Measurements from ENCODE around the gene EXOC6B. TPM values are rescaled to one million over a fixed set of nuclear protein-coding genes. Genes with fewer than 3 reads are reported as not detected.

The EXOC6B gene
- total and polyA plus RNA-seq, 8 donors, result 3.4 to 57.2 (median 27.1) TPM

DNA sequence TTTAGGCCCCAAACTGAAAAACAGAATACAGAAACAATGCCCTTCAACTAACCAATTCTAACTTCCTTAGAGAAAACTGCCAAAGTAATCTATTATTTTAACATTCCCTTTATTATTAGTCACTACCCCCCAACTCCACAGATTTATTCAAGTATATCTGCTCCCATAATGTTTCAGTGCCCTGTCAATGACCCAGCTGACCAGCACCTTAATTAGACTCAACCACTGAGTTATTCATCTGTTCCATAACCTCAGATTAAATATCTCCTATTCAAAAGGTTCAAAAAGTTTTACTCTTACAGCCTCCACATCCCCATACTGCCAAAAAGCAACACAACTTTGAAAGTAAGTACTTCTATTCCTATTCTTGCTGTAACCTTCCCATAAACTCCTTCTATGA, 202.4 kb downstream of the EXOC6B start:
- no peaks in the 10 kb centered on the region for H3K27me3 ChIP-seq
- H3K36me3 ChIP-seq, result no peaks in the 10 kb centered on the region
- H3K4me3 ChIP-seq, result no peak overlapping the region
- no peaks in the 10 kb centered on the region for H3K4me1 ChIP-seq
- no peak for TF ChIP-seq POLR2A (IDR thresholded peaks at IDR 0.05)
- no peak for TF ChIP-seq CTCF (IDR thresholded peaks at IDR 0.05)
- TF ChIP-seq EP300 (IDR thresholded peaks at IDR 0.05), result no peak
- TF ChIP-seq POLR2AphosphoS5 (IDR thresholded peaks at IDR 0.05), result no peak
- intact Hi-C loops (cut with DNase I; ENCODE audit: low total_unique reads), result no loop called here
- no peaks in the 10 kb centered on the region for H3K9me3 ChIP-seq
- no peak overlapping the region for H3K27ac ChIP-seq
- DNase-seq, result no peak

DNA sequence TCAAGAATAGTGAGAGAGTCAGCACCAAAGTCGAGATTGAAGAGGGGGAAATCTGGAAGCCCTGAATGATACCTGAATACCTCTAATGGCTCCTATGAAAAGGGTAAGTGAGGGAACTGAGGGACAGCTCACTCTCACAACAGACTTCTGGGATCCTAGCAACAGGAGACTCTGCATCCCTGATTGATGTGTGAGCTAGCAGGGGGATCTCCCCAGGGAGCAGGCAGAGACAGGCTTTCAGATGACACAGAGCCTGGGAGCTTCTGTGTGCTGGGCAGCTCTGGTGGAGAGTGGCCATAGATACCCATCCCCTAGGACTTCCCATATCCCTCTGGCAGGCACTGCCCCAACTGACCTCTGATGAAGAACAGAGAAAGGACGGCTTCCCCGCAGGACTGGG, 206.2 kb downstream of the EXOC6B start:
- intact Hi-C loops (cut with DNase I; ENCODE audit: low total_unique reads), result no loop called here
- no peak for TF ChIP-seq EP300 (IDR thresholded peaks at IDR 0.05)
- TF ChIP-seq POLR2A (IDR thresholded peaks at IDR 0.05), result no peak
- no peak for TF ChIP-seq POLR2AphosphoS5 (IDR thresholded peaks at IDR 0.05)
- TF ChIP-seq CTCF (IDR thresholded peaks at IDR 0.05), result no peak
- peak in 1 of 2 donors; percentile 9 for DNase-seq

DNA sequence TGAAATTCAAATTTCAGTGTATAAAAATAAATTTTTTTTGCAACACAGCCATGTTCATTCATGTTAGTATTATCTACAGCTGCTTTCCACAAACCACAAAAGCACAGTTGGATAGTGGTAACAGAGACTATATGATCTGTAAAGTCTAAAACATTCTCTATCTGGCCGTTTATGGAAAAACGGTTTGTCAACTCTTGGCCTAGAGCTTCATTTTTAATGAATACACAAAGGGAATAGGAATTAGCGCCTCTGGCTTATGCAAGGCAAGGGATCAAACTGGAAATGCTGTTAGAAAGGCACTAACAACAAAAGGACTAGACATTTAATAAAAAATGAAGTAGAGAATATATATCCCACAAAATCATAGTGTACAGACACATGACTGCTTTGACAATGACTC, 211.9 kb downstream of the EXOC6B start:
- TF ChIP-seq POLR2A (IDR thresholded peaks at IDR 0.05), result no peak
- TF ChIP-seq EP300 (IDR thresholded peaks at IDR 0.05), result no peak
- TF ChIP-seq POLR2AphosphoS5 (IDR thresholded peaks at IDR 0.05), result no peak
- no peak for TF ChIP-seq CTCF (IDR thresholded peaks at IDR 0.05)
- H3K9me3 ChIP-seq, result peaks cover 0 to 10% (median 8%) of the 10 kb centered on the region in 4 donors
- DNase-seq, result no peak
- no peak overlapping the region for H3K27ac ChIP-seq
- no peaks in the 10 kb centered on the region for H3K36me3 ChIP-seq
- H3K4me1 ChIP-seq, result no peaks in the 10 kb centered on the region
- H3K4me3 ChIP-seq, result no peak overlapping the region
- intact Hi-C loops (cut with DNase I; ENCODE audit: low total_unique reads), result no loop called here
- WGBS, 5 donors, result 67 to 84% (median 77%) methylated on average over 3 of the region's 3 CpGs
- H3K27me3 ChIP-seq, result no peaks in the 10 kb centered on the region

More for the DNA sequence above, 206.2 kb downstream of the EXOC6B start:
- Histone ChIP-seq H3K4me1 (no peaks in the 10 kb centered on the region), H3K4me3 (no peak overlapping the region), H3K27me3 (no peaks in the 10 kb centered on the region), H3K9me3 (peaks cover 0 to 10% (median 8%) of the 10 kb centered on the region in 4 donors), H3K27ac (no peak overlapping the region), H3K36me3 (no peaks in the 10 kb centered on the region)
- WGBS, 5 donors, result 84 to 94% (median 90%) methylated on average over 2 to 3 of the region's 3 CpGs

DNA sequence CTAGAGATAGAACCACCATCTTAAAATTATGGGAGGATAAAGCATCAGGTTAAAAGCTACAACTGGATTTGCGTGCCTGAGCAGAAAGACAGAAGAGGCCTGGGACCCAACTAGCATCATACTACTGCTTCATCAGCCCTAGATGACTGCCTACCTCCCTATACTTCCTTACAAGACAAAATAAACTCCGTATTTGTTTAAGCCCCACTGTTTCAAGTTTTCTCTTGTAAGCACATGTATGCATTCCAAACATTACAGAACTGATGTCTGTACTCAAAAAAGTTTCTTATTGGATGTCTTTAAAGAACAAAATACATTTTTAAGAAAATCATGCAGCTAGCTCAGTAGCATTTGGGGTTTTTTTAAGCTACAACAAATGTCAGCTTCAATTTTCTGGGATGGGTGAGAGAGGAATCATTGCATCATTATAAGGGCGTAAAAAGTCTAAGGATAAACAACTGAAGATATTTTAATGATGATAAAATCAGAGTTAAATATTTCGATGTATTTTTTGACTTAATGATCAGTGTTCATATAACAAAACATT, 213.1 kb downstream of the EXOC6B start:
- Histone ChIP-seq H3K4me3 (no peak overlapping the region), H3K4me1 (no peaks in the 10 kb centered on the region), H3K27me3 (no peaks in the 10 kb centered on the region), H3K36me3 (no peaks in the 10 kb centered on the region), H3K27ac (no peak overlapping the region), H3K9me3 (peaks cover 0 to 10% (median 8%) of the 10 kb centered on the region in 4 donors)
- intact Hi-C loops (cut with DNase I; ENCODE audit: low total_unique reads), result no loop called here
- 82 to 89% (median 85%) methylated on average over 4 of the region's 4 CpGs for whole genome bisulfite sequencing, 5 donors
- no peak for TF ChIP-seq POLR2A (IDR thresholded peaks at IDR 0.05)
- no peak for TF ChIP-seq EP300 (IDR thresholded peaks at IDR 0.05)
- TF ChIP-seq POLR2AphosphoS5 (IDR thresholded peaks at IDR 0.05), result no peak
- TF ChIP-seq CTCF (IDR thresholded peaks at IDR 0.05), result no peak
- no peak for DNase-seq

Measured in stomach (tissue), 9 donors.